GM12801 (cell line): ENCODE data around the gene TXNL4A.

Experiments used
- TF ChIP-seq, protein P1 (sequence below): IDR thresholded peaks from one replicate; pipeline ENCODE4 v1.5.1; 2011; ENCODE audit warnings: control low read depth; ENCODE audit not compliant: insufficient read length; ENCODE audit errors: extremely low read depth

TXNL4A gene

DNA sequence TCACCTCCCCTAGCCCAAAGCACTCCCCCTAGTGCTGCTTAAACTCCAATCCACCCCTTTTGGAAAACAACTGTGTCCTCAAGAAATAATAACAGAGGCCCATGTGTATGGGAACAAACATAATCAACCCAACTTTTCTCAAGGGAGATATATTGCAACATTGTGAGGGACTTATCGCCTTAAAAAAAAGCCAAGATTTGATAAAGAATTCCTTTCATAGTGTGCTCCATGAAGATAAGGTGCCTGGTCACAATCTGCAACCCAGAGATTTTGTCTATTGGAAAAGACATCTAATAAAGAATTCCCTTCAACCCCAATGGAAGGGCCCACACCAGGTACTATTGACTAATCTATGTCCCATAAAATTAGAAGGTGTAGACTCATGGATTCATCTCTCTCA lies 41.3 kb upstream of the TXNL4A start:
- TF ChIP-seq, protein P1, sequence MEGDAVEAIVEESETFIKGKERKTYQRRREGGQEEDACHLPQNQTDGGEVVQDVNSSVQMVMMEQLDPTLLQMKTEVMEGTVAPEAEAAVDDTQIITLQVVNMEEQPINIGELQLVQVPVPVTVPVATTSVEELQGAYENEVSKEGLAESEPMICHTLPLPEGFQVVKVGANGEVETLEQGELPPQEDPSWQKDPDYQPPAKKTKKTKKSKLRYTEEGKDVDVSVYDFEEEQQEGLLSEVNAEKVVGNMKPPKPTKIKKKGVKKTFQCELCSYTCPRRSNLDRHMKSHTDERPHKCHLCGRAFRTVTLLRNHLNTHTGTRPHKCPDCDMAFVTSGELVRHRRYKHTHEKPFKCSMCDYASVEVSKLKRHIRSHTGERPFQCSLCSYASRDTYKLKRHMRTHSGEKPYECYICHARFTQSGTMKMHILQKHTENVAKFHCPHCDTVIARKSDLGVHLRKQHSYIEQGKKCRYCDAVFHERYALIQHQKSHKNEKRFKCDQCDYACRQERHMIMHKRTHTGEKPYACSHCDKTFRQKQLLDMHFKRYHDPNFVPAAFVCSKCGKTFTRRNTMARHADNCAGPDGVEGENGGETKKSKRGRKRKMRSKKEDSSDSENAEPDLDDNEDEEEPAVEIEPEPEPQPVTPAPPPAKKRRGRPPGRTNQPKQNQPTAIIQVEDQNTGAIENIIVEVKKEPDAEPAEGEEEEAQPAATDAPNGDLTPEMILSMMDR, result no peak

DNA sequence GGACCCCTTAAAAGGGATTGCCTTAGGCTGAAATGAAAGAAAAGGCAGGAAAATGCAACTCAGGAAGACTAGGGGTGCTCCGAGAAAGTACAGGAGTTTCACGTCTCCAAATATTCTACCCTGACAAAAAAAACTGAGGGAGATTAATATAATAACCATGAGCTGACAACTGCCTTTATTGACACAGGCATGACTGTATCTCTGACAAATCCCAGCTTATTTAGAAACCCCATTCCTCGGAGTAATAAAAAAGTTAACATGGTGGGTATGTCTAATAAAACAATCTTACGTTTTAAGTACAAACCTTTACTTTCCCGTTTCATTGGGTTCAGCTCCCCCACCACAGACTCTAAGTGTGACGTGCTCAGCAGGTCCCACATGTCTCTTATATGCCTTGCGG lies 38.0 kb upstream of the TXNL4A start:
- TF ChIP-seq, protein P1, result no peak

GRCh38 chr18:80023173-80023572 lies 34.8 kb upstream of the TXNL4A start:
- TF ChIP-seq, protein P1, result no peak

DNA sequence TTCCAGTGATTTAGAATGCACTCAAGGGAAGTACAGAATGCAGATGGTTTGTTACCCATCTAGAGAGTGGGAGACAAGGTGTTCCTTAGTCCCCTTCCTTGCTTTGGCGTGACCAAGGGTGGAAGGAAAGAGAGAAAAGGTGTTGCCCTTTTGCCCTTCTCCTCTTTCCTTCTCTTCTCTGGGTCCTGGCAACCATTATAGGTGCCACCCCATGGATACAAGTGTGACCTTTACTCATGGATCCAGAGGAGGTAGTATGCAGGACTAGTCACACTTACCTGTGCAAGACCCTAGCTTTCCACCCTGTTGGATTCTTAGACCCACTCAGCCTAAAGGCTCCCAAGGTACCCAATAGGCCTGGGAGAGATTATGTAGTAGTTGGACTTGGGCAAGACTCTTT lies 34.2 kb upstream of the TXNL4A start:
- TF ChIP-seq, protein P1, result no peak

DNA sequence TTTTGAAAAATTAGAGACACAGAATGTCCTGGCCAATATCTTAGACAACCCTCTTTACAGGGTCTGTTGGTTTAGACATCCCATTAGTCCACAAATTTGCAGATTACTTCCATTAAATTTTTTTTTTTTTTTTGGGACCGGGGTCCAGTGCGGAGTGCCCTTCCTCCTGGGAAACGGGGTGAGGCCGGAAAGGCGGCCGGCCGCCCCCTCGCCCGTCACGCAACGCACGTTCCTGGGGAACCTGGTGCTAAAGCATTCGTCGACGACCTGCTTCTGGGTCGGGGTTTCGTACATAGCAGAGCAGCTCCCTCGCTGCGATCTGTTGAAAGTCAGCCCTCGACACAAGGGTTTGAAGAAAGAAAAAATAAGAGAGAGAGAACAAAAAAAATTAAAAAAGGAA lies 24.4 kb upstream of the TXNL4A start:
- TF ChIP-seq, protein P1, result no peak

DNA sequence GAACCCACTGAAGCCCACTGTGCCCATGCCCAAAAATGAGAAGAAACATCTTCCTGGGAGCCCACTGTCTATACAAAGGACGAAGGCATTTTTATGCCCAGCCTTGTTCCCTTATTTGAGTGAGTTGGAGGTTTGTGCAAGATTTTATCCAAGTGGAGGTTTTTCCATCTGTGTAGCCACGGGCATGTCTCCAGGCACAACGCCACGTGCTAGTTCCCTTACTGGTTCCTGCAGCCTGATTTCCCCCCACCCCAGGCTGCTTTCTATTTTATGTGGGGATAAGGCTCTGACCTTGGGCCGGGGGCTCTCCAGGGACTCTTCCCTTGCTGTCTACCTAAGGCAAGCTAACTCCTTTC lies 22.2 kb upstream of the TXNL4A start:
- TF ChIP-seq, protein P1, result no peak

- TF ChIP-seq, protein P1, result no peak
These were observed 21.5 kb upstream of the TXNL4A start for GRCh38 chr18:80009661-80010550.
